NCI-H2029 (cell line): Measurements from ENCODE around the gene TXLNB.

Experiments used
- DNase-seq: peaks from one replicate; lab custom pipeline; 2025; lab: John Stamatoyannopoulos, UW

TXLNB gene

GRCh38 chr6:139271056-139271455 is 20.7 kb downstream of the TXLNB start:
- no peak for DNase-seq

- no peak for DNase-seq
Measured at GRCh38 chr6:139270249-139270648, 21.5 kb downstream of the TXLNB start.

- DNase-seq = no peak
Measured at GRCh38 chr6:139265512-139266190, 26.1 kb downstream of the TXLNB start.

GRCh38 chr6:139262519-139263300 is 29.1 kb downstream of the TXLNB start:
- no peak for DNase-seq

- DNase-seq = no peak
Measured at GRCh38 chr6:139257821-139258398, 33.9 kb downstream of the TXLNB start.

GRCh38 chr6:139257291-139257690 is 34.5 kb downstream of the TXLNB start:
- no peak for DNase-seq

- no peak for DNase-seq
Measured at GRCh38 chr6:139256087-139256486, 35.7 kb downstream of the TXLNB start.

GRCh38 chr6:139254196-139254595 is 37.6 kb downstream of the TXLNB start:
- no peak for DNase-seq

GRCh38 chr6:139253656-139254055 is 38.1 kb downstream of the TXLNB start:
- no peak for DNase-seq

GRCh38 chr6:139251691-139252390 is 40.0 kb downstream of the TXLNB start:
- DNase-seq = no peak

- DNase-seq = no peak
Measured at GRCh38 chr6:139251045-139251690, 40.6 kb downstream of the TXLNB start.

- no peak for DNase-seq
Measured at GRCh38 chr6:139250296-139251044, 41.3 kb downstream of the TXLNB start.

GRCh38 chr6:139249395-139249794 is 42.4 kb downstream of the TXLNB start:
- no peak for DNase-seq

- no peak for DNase-seq
Measured at GRCh38 chr6:139248911-139249310, 42.9 kb downstream of the TXLNB start.

GRCh38 chr6:139247618-139248017 is 44.2 kb downstream of the TXLNB start:
- no peak for DNase-seq

GRCh38 chr6:139243536-139243935 is 48.3 kb downstream of the TXLNB start:
- no peak for DNase-seq

- no peak for DNase-seq
Measured at GRCh38 chr6:139242457-139243240, 49.1 kb downstream of the TXLNB start.

- DNase-seq = peak; percentile 9
Measured at GRCh38 chr6:139240161-139241010, 51.4 kb downstream of the TXLNB start.

GRCh38 chr6:139239064-139239463 is 52.7 kb downstream of the TXLNB start:
- no peak for DNase-seq

- DNase-seq = no peak
Measured at GRCh38 chr6:139236105-139236504, 55.7 kb downstream of the TXLNB start.
